Endothelial cell of umbilical vein (primary cell): ENCODE results near the gene FAM20B. TPM values are rescaled to one million over a fixed set of nuclear protein-coding genes. Genes with fewer than 3 reads are reported as not detected.

ENCODE experiments used
- BruUV-seq: library from RNA; stranded (reverse); fragments of 400-500 nt; replicated peaks from 2 replicates; lab custom pipeline; 2021; lab: Mats Ljungman, UMichigan
- CTCF ChIA-PET: fragments of 300-600, 350-600 bp; sonication (Branson Sonifier 250); formaldehyde crosslinking; loops from one replicate; lab custom pipeline; 2021; ENCODE audit warnings: antibody characterized with exemption, inconsistent platforms; lab: Charles Lee
- POLR2A ChIA-PET: fragments of 300-600, 350-600 bp; sonication (Branson Sonifier 250); formaldehyde crosslinking; loops from one replicate; lab custom pipeline; 2021; ENCODE audit warnings: antibody characterized with exemption, inconsistent platforms; lab: Charles Lee
- DNase-seq: peaks from one replicate; pipeline ENCODE4 v3.0.0-alpha.2; 2011; ENCODE audit warnings: low read depth, low spot score
- FAIRE-seq: peaks from 2 replicates; lab custom pipeline; 2011; peaks lifted over from hg19 to GRCh38; lab: Jason Lieb, UNC
- H2AFZ ChIP-seq: 2 replicates; pipeline ENCODE4 v1.6.0; 2012; ENCODE audit warnings: low read depth, low read length, control low read depth, inconsistent platforms
- H3K27ac ChIP-seq: 2 replicates; pipeline ENCODE4 v1.5.1; 2011; ENCODE audit warnings: low read depth, mild to moderate bottlenecking, control low read depth, low read length, moderate library complexity; ENCODE audit not compliant: insufficient read depth
- H3K27me3 ChIP-seq, 2 experiments: 2 replicates each; pipeline versions ENCODE4 v1.6.0 to v1.6.1; 2011; ENCODE audit warnings: low read length in 2 of 2, mixed read lengths in 1 of 2; ENCODE audit not compliant: control insufficient read depth in 2 of 2, insufficient read depth in 2 of 2
- H3K36me3 ChIP-seq, 2 experiments: 2 replicates in 1 of 2; 3 replicates in 1 of 2; pipeline ENCODE4 v1.5.1; 2011; ENCODE audit warnings: low read length in 2 of 2, mild to moderate bottlenecking in 1 of 2, moderate library complexity in 1 of 2; ENCODE audit not compliant: control insufficient read depth in 2 of 2, insufficient read depth in 2 of 2; ENCODE audit errors: extremely low read depth in 1 of 2
- H3K4me1 ChIP-seq: 3 replicates; pipeline ENCODE4 v1.5.1; 2011; ENCODE audit warnings: mild to moderate bottlenecking, low read length; ENCODE audit not compliant: control insufficient read depth, insufficient read depth; ENCODE audit errors: extremely low read depth
- H3K4me2 ChIP-seq: 2 replicates; pipeline ENCODE4 v1.6.1; 2011; ENCODE audit warnings: low read length, control low read depth, mixed read lengths; ENCODE audit not compliant: insufficient read depth
- H3K4me3 ChIP-seq, 3 experiments: fragments of 200-600 bp in 1 of 3; sonication (generic), shearing (Covaris generic) in 1 of 3; replicated peaks in 1 of 3; 2 replicates each; pipeline ENCODE4 v1.5.1; 2011 to 2016; ENCODE audit warnings: control low read depth in 3 of 3, low read length in 3 of 3, mild to moderate bottlenecking in 2 of 3, inconsistent platforms in 1 of 3, low read depth in 1 of 3, moderate library complexity in 1 of 3; ENCODE audit not compliant: insufficient read depth in 1 of 3
- H3K79me2 ChIP-seq: 2 replicates; pipeline ENCODE4 v1.6.0; 2012; ENCODE audit warnings: low read length, inconsistent platforms; ENCODE audit not compliant: control insufficient read depth, insufficient read depth
- H3K9ac ChIP-seq: replicated peaks from 2 replicates; pipeline ENCODE3; 2011; ENCODE audit warnings: low read length, control low read depth; ENCODE audit not compliant: insufficient read depth; ENCODE audit errors: extremely low read depth
- H3K9me1 ChIP-seq: replicated peaks from 3 replicates; pipeline ENCODE4 v1.6.0; 2011; ENCODE audit warnings: mild to moderate bottlenecking, low read length; ENCODE audit not compliant: control insufficient read depth, insufficient read depth; ENCODE audit errors: extremely low read depth
- H3K9me3 ChIP-seq: replicated peaks from 2 replicates; pipeline ENCODE4 v1.5.1; 2012; ENCODE audit warnings: low read length, inconsistent platforms; ENCODE audit not compliant: control insufficient read depth, insufficient read depth
- H4K20me1 ChIP-seq: replicated peaks from 2 replicates; pipeline ENCODE3; 2011; ENCODE audit warnings: mild to moderate bottlenecking, low read length; ENCODE audit not compliant: control insufficient read depth, insufficient read depth; ENCODE audit errors: extremely low read depth
- CTCF ChIP-seq, 2 donors: IDR thresholded peaks; 1 replicate in 1 of 2; 2 replicates in 1 of 2; pipeline ENCODE4 v1.5.1; 2011; ENCODE audit warnings: low read length in 2 of 2, mild to moderate bottlenecking in 2 of 2, moderate library complexity in 2 of 2, control low read depth in 1 of 2, inconsistent platforms in 1 of 2, low read depth in 1 of 2; ENCODE audit not compliant: insufficient read depth in 1 of 2; ENCODE audit errors: extremely low read depth in 1 of 2
- EZH2 ChIP-seq: IDR thresholded peaks from 2 replicates; pipeline ENCODE4 v1.6.1; 2012; ENCODE audit warnings: borderline replicate concordance, low read depth, mild to moderate bottlenecking, moderate library complexity, low read length, inconsistent platforms; ENCODE audit not compliant: severe bottlenecking
- GATA2 ChIP-seq: IDR thresholded peaks from 2 replicates; pipeline ENCODE4 v1.7.0; 2011; ENCODE audit warnings: low read depth, mild to moderate bottlenecking, moderate library complexity, mixed read lengths, low read length; ENCODE audit not compliant: insufficient read length, insufficient read depth
- MAX ChIP-seq: IDR thresholded peaks from 2 replicates; pipeline ENCODE4 v1.6.1; 2011; ENCODE audit not compliant: insufficient read depth, insufficient read length
- MYC ChIP-seq: IDR thresholded peaks from one replicate; pipeline ENCODE4 v1.6.1; 2011; ENCODE audit warnings: mild to moderate bottlenecking, low read depth, low read length
- POLR2A ChIP-seq: IDR thresholded peaks from 2 replicates; pipeline ENCODE4 v1.6.1; 2012; ENCODE audit warnings: low read depth, mild to moderate bottlenecking, control low read depth, low read length
- POLR2AphosphoS5 ChIP-seq: IDR thresholded peaks from 2 replicates; pipeline ENCODE4 v1.6.1; 2012; ENCODE audit warnings: low read depth, mild to moderate bottlenecking, control low read depth, low read length, moderate library complexity; ENCODE audit not compliant: insufficient read depth
- dilution Hi-C: fragments of 300-500 bp; cut with MboI; formaldehyde crosslinking; loops from one replicate; pipeline ENCODE4 v1.15.0; 2019; ENCODE audit warnings: low sequenced_read_pairs; ENCODE audit not compliant: extremely low pct_ligation_motif_present
- intact Hi-C: fragments of 100-400 bp; cut with micrococcal nuclease; formaldehyde crosslinking; loops from one replicate; pipeline ENCODE4 v1.10.0; 2022
- polyA plus RNA-seq, 4 experiments: library from polyadenylated mRNA; depleted of rRNA in 3 of 4; stranded (reverse) in 3 of 4; unstranded in 1 of 4; fragments of >200 nt; gene quantifications; 2 replicates each; pipeline versions ENCODE4 v1.2.1 to v1.2.3, GENCODE V29; 2011 to 2012; ENCODE audit warnings: missing spikeins in 1 of 4
- total RNA-seq: library from RNA; stranded (reverse); gene quantifications from 2 replicates; pipeline ENCODE4 v1.2.3, GENCODE V29; 2021

FAM20B gene
- total and polyA plus RNA-seq, 2 donors (not counting 3 experiments of a cell fraction or from before 2014, with no cell fraction given), result 10.0 to 35.1 TPM

- dilution Hi-C loops, result no loop called here
- Histone ChIP-seq H3K4me1 (no peaks in the 10 kb centered on the region), H3K4me2 (no peak overlapping the region), H3K27ac (no peak overlapping the region), H3K36me3 (no peaks in the 10 kb centered on the region), H3K4me3 (no peak overlapping the region), H3K9ac (no peak overlapping the region), H3K9me3 (no peaks in the 10 kb centered on the region), H3K27me3 (no peaks in the 10 kb centered on the region), H4K20me1 (no peaks in the 10 kb centered on the region), H2AFZ (no peak overlapping the region), H3K79me2 (no peaks in the 10 kb centered on the region), H3K9me1 (no peaks in the 10 kb centered on the region)
- CTCF ChIA-PET, result no interaction called here
- intact Hi-C loops, result no loop called here
- POLR2A ChIA-PET, result no interaction called here
- no peak for TF ChIP-seq EZH2
- TF ChIP-seq POLR2AphosphoS5, result no peak
- TF ChIP-seq GATA2, result no peak
- no peak for TF ChIP-seq MAX
- TF ChIP-seq MYC, result no peak
- TF ChIP-seq POLR2A, result no peak
- TF ChIP-seq CTCF (IDR thresholded peaks at IDR 0.05; ENCODE audit: extremely low read depth in 1 of 2, insufficient read depth in 1 of 2, low read depth in 1 of 2, low read length in 2 of 2), result no peak
- no peak for DNase-seq
- no peak for FAIRE-seq
- BruUV-seq, result no TSS peak
These were observed 27.8 kb downstream of the FAM20B start for GRCh38 chr1:179053486-179053885.
